PFSK-1 (cell line): ENCODE measurements around the gene STBD1.

ENCODE experiments used
- FOXP2 ChIP-seq: optimal IDR thresholded peaks from 2 replicates; pipeline ENCODE3; 2011; ENCODE audit warnings: borderline replicate concordance, control low read depth, inconsistent platforms; ENCODE audit not compliant: insufficient read depth; ENCODE audit errors: extremely low read length, extremely low read depth
- POLR2AphosphoS5 ChIP-seq: IDR thresholded peaks from 2 replicates; pipeline ENCODE4 v1.6.1; 2012; ENCODE audit warnings: low read depth, mild to moderate bottlenecking, control low read depth, low read length, moderate library complexity
- REST ChIP-seq, 2 experiments: IDR thresholded peaks; 2 replicates each; pipeline versions ENCODE4 v1.6.1 to v1.8.0; 2011 to 2012; ENCODE audit warnings: low read depth in 2 of 2, low read length in 2 of 2, control low read depth in 1 of 2, inconsistent platforms in 1 of 2, mild to moderate bottlenecking in 1 of 2, moderate library complexity in 1 of 2; ENCODE audit not compliant: insufficient read depth in 1 of 2
- SIN3A ChIP-seq: IDR thresholded peaks from 2 replicates; pipeline ENCODE4 v1.6.1; 2012; ENCODE audit warnings: mild to moderate bottlenecking, low read length, moderate library complexity, borderline replicate concordance; ENCODE audit not compliant: insufficient read depth
- TAF1 ChIP-seq: IDR thresholded peaks from 2 replicates; pipeline ENCODE4 v1.6.1; 2012; ENCODE audit warnings: low read length, control low read depth, borderline replicate concordance; ENCODE audit not compliant: insufficient read depth

STBD1 gene

GRCh38 chr4:76310683-76311082, 4.2 kb downstream of the STBD1 start:
- TF ChIP-seq SIN3A, result no peak
- no peak for TF ChIP-seq POLR2AphosphoS5
- TF ChIP-seq TAF1, result no peak
- no peak for TF ChIP-seq FOXP2
- TF ChIP-seq REST (IDR thresholded peaks at IDR 0.05; ENCODE audit: insufficient read depth in 1 of 2, low read depth in 2 of 2, low read length in 2 of 2), result no peak

- TF ChIP-seq TAF1 (no peak), REST (IDR thresholded peaks at IDR 0.05; ENCODE audit: insufficient read depth in 1 of 2, low read depth in 2 of 2, low read length in 2 of 2) (no peak), FOXP2 (no peak), SIN3A (no peak), POLR2AphosphoS5 (no peak)
These were observed 5.4 kb downstream of the STBD1 start for GRCh38 chr4:76311896-76312331.

- TF ChIP-seq SIN3A, result no peak
- TF ChIP-seq POLR2AphosphoS5, result no peak
- TF ChIP-seq FOXP2, result no peak
- TF ChIP-seq TAF1, result no peak
- TF ChIP-seq REST (IDR thresholded peaks at IDR 0.05; ENCODE audit: insufficient read depth in 1 of 2, low read depth in 2 of 2, low read length in 2 of 2), result no peak
These were observed 5.9 kb downstream of the STBD1 start for GRCh38 chr4:76312457-76312856.

- TF ChIP-seq FOXP2 (no peak), POLR2AphosphoS5 (no peak), SIN3A (no peak), REST (IDR thresholded peaks at IDR 0.05; ENCODE audit: insufficient read depth in 1 of 2, low read depth in 2 of 2, low read length in 2 of 2) (no peak), TAF1 (no peak)
These were observed 7.0 kb downstream of the STBD1 start for GRCh38 chr4:76313547-76313946.
